Measurements from ENCODE around the gene OR5AN1. TPM values are rescaled to one million over a fixed set of nuclear protein-coding genes. Genes with fewer than 3 reads are reported as not detected.
A peak's percentile ranks its signal among the peaks of the same experiment; 100 is the strongest.
"Not testable (repeated sequence)": the region's sequence is repeated elsewhere in the genome, so short reads cannot be mapped to it uniquely, and the experiment has no call there.

Gene OR5AN1
- total RNA-seq, 1 donor from 2014 or later, result not detected

GRCh38 chr11:59356561-59356960 lies 2.1 kb upstream of the OR5AN1 start:
- POLR2A ChIA-PET, result no interaction called here
- no peak for ATAC-seq (ENCODE audit: low read depth)
- no peaks in the 10 kb centered on the region for H3K4me1 Mint-ChIP-seq
- no peak for DNase-seq
- CTCF ChIA-PET, result no interaction called here
- H3K9me3 Mint-ChIP-seq, result no peaks in the 10 kb centered on the region
- TF ChIP-seq CTCF (IDR thresholded peaks at IDR 0.05), result no peak
- no peak overlapping the region for H3K27ac Mint-ChIP-seq
- intact Hi-C loops (cut with micrococcal nuclease), result no loop called here
- no peak overlapping the region for H3K4me3 Mint-ChIP-seq
- H3K36me3 Mint-ChIP-seq (ENCODE audit: low read depth), result no peaks in the 10 kb centered on the region
- peaks cover 8% of the 10 kb centered on the region for H3K27me3 Mint-ChIP-seq

GRCh38 chr11:59358020-59358419 lies 675 bp upstream of the OR5AN1 start:
- ChIA-PET CTCF (no interaction called here), POLR2A (no interaction called here)
- H3K36me3 Mint-ChIP-seq (ENCODE audit: low read depth), result no peaks in the 10 kb centered on the region
- TF ChIP-seq CTCF (IDR thresholded peaks at IDR 0.05), result no peak
- H3K4me3 Mint-ChIP-seq, result no peak overlapping the region
- peaks cover 2% of the 10 kb centered on the region for H3K9me3 Mint-ChIP-seq
- H3K4me1 Mint-ChIP-seq, result no peaks in the 10 kb centered on the region
- DNase-seq (no peak), ATAC-seq (ENCODE audit: low read depth) (no peak)
- intact Hi-C loops (cut with micrococcal nuclease), result no loop called here
- no peak overlapping the region for H3K27ac Mint-ChIP-seq
- H3K27me3 Mint-ChIP-seq, result peaks cover 8% of the 10 kb centered on the region

GRCh38 chr11:59365232-59366018 lies 6.7 kb downstream of the OR5AN1 start:
- POLR2A ChIA-PET, result no interaction called here
- Mint-ChIP-seq H3K4me1 (peaks cover 20% of the 10 kb centered on the region), H3K36me3 (ENCODE audit: low read depth) (no peaks in the 10 kb centered on the region), H3K27ac (no peak overlapping the region), H3K9me3 (peaks cover 8% of the 10 kb centered on the region), H3K4me3 (no peak overlapping the region), H3K27me3 (no peaks in the 10 kb centered on the region)
- intact Hi-C loops (cut with micrococcal nuclease), result no loop called here
- CTCF ChIA-PET, result no interaction called here
- DNase-seq (no peak), ATAC-seq (ENCODE audit: low read depth) (no peak)
- TF ChIP-seq CTCF (IDR thresholded peaks at IDR 0.05), result no peak

- H3K9me3 Mint-ChIP-seq, result peaks cover 14% of the 10 kb centered on the region
- ChIA-PET POLR2A (interaction anchor here (0.6 kb wide), 1 partner anchor 843 kb away, joined by 3 read pairs; no protein-coding TSS in a partner anchor), CTCF (interaction anchor here (0.6 kb wide), 1 partner anchor 47 kb away, joined by 3 read pairs; no protein-coding TSS in a partner anchor)
- ATAC-seq (ENCODE audit: low read depth) (peak; percentile 64), DNase-seq (peak; percentile 14)
- H3K4me3 Mint-ChIP-seq, result peak overlapping the region; percentile 33
- no peak for TF ChIP-seq CTCF (IDR thresholded peaks at IDR 0.05)
- intact Hi-C loops (cut with micrococcal nuclease), result no loop called here
- no peaks in the 10 kb centered on the region for H3K27me3 Mint-ChIP-seq
- H3K27ac Mint-ChIP-seq, result no peak overlapping the region
- H3K4me1 Mint-ChIP-seq, result peaks cover 36% of the 10 kb centered on the region
- H3K36me3 Mint-ChIP-seq (ENCODE audit: low read depth), result no peaks in the 10 kb centered on the region
Measured at GRCh38 chr11:59368238-59369022, 9.7 kb downstream of the OR5AN1 start.

GRCh38 chr11:59372324-59372723 lies 13.6 kb downstream of the OR5AN1 start:
- CTCF ChIA-PET, result not testable (repeated sequence)
- peak; percentile 25 for ATAC-seq (ENCODE audit: low read depth)

More at GRCh38 chr11:59372324-59372723, 13.6 kb downstream of the OR5AN1 start:
- H3K27me3 Mint-ChIP-seq; DNase-seq; H3K27ac Mint-ChIP-seq; POLR2A ChIA-PET; H3K36me3 Mint-ChIP-seq (ENCODE audit: low read depth); intact Hi-C loops (cut with micrococcal nuclease); H3K4me3 Mint-ChIP-seq: not testable (repeated sequence)
- Mint-ChIP-seq H3K9me3 (peaks cover 14% of the 10 kb centered on the region), H3K4me1 (peaks cover 36% of the 10 kb centered on the region)
